Activated naive CD4-positive, alpha-beta T cell treated with anti-CD3 and anti-CD28 coated beads, Interleukin-2, amount 50 U/mL, for 24 hours (primary cell): ENCODE measurements around the gene PAMR1.

ENCODE experiments used
- H3K27ac Mint-ChIP-seq: one replicate; pipeline ENCODE4 v1.8.0; 2021; ENCODE audit warnings: mild to moderate bottlenecking, mixed read lengths
- H3K27me3 Mint-ChIP-seq: one replicate; pipeline ENCODE4 v1.8.0; 2021; ENCODE audit warnings: mixed read lengths
- H3K36me3 Mint-ChIP-seq: one replicate; pipeline ENCODE4 v1.8.0; 2021; ENCODE audit warnings: mixed read lengths
- H3K4me1 Mint-ChIP-seq: one replicate; pipeline ENCODE4 v1.8.0; 2021; ENCODE audit warnings: mixed read lengths
- H3K4me3 Mint-ChIP-seq: one replicate; pipeline ENCODE4 v1.8.0; 2021; ENCODE audit warnings: mild to moderate bottlenecking, mixed read lengths
- H3K9me3 Mint-ChIP-seq: one replicate; pipeline ENCODE4 v1.8.0; 2021; ENCODE audit warnings: mixed read lengths

PAMR1 gene, protein sequence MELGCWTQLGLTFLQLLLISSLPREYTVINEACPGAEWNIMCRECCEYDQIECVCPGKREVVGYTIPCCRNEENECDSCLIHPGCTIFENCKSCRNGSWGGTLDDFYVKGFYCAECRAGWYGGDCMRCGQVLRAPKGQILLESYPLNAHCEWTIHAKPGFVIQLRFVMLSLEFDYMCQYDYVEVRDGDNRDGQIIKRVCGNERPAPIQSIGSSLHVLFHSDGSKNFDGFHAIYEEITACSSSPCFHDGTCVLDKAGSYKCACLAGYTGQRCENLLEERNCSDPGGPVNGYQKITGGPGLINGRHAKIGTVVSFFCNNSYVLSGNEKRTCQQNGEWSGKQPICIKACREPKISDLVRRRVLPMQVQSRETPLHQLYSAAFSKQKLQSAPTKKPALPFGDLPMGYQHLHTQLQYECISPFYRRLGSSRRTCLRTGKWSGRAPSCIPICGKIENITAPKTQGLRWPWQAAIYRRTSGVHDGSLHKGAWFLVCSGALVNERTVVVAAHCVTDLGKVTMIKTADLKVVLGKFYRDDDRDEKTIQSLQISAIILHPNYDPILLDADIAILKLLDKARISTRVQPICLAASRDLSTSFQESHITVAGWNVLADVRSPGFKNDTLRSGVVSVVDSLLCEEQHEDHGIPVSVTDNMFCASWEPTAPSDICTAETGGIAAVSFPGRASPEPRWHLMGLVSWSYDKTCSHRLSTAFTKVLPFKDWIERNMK

DNA sequence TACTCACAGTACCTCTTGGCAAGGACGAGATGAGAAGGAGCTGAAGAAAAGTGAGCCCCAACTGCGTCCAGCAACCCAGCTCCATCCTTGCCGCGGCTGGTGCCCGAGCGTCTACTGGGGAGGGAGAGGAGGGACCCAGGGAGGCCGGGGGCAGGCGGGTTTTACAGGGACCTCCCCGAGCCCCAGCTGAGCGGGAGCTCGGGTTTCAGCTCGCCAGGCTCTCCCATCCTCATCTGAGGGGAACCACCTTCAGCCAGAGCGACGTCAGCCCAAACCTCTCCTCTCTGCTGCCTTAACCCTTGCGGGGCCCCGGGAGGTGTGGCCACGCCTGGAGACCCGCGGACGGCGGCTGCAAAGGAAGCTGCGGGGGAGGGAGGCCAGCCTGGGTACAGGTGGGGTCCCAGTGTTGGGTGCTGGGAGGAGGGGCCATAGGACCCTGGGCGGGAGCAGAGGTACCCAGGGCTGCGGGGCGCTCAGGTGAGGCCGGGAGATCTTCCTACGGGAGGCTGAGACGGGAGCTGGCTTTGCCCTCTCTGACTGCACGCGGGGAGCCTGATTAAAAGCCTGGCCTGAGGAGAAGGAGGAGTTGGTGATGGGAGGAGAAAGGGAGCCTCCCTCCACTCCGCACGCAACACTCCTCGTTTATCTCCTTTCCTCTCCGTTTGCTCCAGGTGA, at the start of gene PAMR1:
TSS of gene PAMR1 (minus strand) at position 116 of the 675 bp plus-strand sequence. CDS start at position 85, 31 bp downstream.
- no peaks in the 10 kb centered on the region for H3K36me3 Mint-ChIP-seq
- H3K27me3 Mint-ChIP-seq = peaks cover 47% of the 10 kb centered on the region
- no peak within 1 kb of the TSS for H3K4me3 Mint-ChIP-seq
- H3K27ac Mint-ChIP-seq = no peak within 1 kb of the TSS
- H3K4me1 Mint-ChIP-seq = no peaks in the 10 kb centered on the region
- no peaks in the 10 kb centered on the region for H3K9me3 Mint-ChIP-seq

DNA sequence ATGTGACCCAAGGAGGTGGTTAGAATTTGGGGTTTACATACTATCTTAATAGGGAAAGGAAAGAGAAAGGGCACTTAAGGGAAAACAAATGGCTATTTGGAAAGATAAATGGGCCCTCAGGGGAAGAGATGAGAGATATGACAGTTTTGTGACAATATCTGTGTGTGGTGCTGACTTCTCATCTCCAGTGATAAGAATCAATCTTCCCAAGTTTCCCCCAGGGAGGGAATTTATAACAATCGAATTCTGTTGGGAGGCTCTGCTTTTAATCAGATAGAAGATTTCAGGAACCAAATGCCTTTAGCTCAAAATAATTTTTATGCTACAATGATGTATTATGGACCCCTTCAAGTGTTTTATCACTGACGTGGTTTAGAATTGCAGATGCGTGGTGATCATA, 46.3 kb upstream of the PAMR1 start:
- Mint-ChIP-seq H3K4me3 (no peak overlapping the region), H3K27ac (no peak overlapping the region), H3K4me1 (no peaks in the 10 kb centered on the region), H3K27me3 (peaks cover 26% of the 10 kb centered on the region), H3K36me3 (no peaks in the 10 kb centered on the region), H3K9me3 (peaks cover 19% of the 10 kb centered on the region)

DNA sequence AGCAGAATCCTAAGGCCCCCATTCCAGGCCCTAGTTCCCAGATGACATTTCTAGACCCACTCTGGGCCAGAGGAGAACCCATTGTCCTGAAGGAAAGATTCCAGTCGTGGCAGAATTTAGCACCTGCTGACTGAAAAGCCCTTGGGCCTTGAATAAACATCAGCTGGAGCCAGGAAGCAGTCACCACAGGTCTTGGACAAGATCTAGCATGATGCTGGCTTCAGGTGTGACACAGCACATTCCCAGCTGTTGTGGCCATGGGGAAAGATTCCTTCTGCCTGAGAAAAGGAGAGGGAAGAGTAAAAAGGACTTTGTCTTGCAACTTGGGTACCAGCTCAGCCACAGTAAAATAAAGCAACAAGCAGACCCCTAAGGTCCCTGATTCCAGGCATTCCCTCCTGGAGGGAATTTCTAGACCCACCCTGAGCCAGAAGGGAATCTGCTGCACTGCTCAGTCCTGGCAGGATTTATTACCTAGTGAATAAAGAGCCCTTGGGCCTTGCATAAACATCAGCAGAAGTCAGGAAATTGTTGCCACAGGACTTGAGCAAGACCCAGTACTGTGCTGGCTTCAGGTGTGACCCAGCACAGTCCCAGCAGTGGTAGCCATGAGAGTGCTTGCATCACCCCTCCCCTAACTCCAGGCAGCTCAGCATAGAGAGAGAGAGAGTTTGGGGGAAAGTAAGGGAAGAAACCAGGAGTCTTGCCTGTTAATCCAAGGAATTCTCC, 42.5 kb upstream of the PAMR1 start:
- peaks cover 24% of the 10 kb centered on the region for H3K27me3 Mint-ChIP-seq
- peaks cover 19% of the 10 kb centered on the region for H3K9me3 Mint-ChIP-seq
- H3K4me3 Mint-ChIP-seq = no peak overlapping the region
- H3K4me1 Mint-ChIP-seq = no peaks in the 10 kb centered on the region
- H3K36me3 Mint-ChIP-seq = no peaks in the 10 kb centered on the region
- no peak overlapping the region for H3K27ac Mint-ChIP-seq

DNA sequence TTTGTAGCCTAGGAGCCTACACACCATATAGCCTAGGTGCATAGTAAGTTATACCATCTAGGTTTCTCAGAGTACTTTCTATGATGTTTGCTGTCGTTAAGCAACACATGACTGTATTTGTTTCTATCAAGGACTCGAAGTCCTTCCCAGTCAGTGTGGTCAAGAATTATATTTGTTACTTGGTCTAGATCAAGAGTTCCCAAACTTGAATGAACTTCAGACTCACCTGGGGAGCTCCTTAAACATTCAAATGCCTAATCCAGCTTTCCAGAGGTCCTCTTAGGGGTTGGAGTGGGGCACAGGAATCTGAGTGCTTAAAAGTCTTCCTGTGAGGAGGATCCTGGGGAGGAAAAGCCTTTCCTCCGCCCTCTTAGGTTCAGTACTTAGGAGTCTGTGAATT, 41.5 kb upstream of the PAMR1 start:
- Mint-ChIP-seq H3K4me3 (no peak overlapping the region), H3K27ac (no peak overlapping the region), H3K27me3 (peaks cover 21% of the 10 kb centered on the region), H3K9me3 (peaks cover 19% of the 10 kb centered on the region), H3K4me1 (no peaks in the 10 kb centered on the region), H3K36me3 (no peaks in the 10 kb centered on the region)

DNA sequence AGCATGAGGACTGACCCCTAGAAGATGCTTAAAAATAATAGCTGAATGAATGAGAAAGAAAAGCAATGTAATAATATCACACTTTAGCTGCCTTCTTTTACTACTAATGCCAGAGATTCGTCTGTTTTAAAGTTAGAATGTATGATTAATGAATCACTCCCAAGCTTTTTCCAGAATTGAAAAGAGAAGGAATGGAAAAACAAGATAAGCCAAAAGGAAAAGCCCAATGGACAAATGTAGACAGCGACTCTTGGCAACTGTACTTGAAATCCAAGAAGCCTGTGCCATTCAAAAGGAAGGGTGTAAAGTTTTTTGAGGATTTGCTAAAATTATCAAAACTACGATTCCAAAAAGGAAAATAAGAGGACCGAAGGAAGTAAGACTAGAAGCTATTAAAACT, 40.8 kb upstream of the PAMR1 start:
- H3K27me3 Mint-ChIP-seq = peaks cover 19% of the 10 kb centered on the region
- no peaks in the 10 kb centered on the region for H3K4me1 Mint-ChIP-seq
- no peaks in the 10 kb centered on the region for H3K36me3 Mint-ChIP-seq
- peaks cover 19% of the 10 kb centered on the region for H3K9me3 Mint-ChIP-seq
- no peak overlapping the region for H3K4me3 Mint-ChIP-seq
- no peak overlapping the region for H3K27ac Mint-ChIP-seq

DNA sequence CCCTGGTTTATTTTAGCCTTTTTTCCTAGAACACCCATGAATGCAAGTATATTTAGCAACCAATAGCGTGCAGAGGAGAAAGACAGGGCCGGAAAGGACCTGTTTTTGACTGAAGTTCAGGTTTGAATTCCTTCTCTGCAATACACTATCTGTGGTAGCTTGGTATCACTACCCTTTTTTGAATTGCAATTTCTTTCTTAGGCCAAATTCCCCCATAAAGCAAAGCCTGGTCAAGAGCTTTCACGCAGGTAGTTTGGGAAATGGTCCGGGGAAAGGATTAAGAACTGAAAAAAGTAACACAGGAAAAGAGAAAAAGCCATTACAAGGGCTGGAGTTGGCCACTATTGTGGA, 38.8 kb upstream of the PAMR1 start:
- no peak overlapping the region for H3K27ac Mint-ChIP-seq
- no peaks in the 10 kb centered on the region for H3K4me1 Mint-ChIP-seq
- no peak overlapping the region for H3K4me3 Mint-ChIP-seq
- no peaks in the 10 kb centered on the region for H3K36me3 Mint-ChIP-seq
- H3K9me3 Mint-ChIP-seq = peaks cover 8% of the 10 kb centered on the region
- peaks cover 24% of the 10 kb centered on the region for H3K27me3 Mint-ChIP-seq

DNA sequence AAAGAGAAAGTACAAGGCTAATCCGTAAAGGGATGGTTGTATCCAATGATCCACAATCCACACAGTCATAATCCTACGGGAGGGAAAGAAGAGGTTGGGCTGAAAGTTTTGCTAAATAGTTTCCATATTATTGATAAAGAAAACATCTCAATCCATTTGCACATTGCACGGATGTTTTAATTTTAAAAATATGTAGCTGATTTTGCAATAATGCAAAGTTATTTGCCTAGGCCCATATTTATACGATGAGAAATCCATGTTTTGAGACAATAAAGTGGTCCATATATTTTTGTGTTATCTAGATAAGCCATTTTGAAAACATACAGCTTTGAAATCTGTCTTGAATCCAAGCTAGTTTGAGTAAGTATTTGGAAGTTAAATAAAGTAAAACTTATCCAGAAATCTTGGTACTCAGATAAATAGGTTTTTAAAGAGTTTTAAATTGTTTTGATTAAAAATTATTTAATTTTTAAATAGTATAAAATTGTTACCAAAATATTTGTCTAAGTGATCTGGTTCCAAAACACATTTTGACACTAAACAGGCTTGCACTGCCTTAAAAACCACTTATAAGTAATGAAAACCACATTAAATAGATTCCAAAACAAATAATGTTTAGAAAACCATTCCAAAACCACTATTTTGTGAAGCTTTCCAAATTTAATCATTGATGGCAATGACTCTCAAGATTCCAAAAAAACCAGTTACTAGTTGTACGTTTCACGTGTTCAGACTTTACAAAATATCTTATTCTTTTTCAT, 38.2 kb upstream of the PAMR1 start:
- no peaks in the 10 kb centered on the region for H3K36me3 Mint-ChIP-seq
- no peak overlapping the region for H3K27ac Mint-ChIP-seq
- no peaks in the 10 kb centered on the region for H3K4me1 Mint-ChIP-seq
- H3K27me3 Mint-ChIP-seq = peaks cover 23% of the 10 kb centered on the region
- H3K9me3 Mint-ChIP-seq = peaks cover 3% of the 10 kb centered on the region
- H3K4me3 Mint-ChIP-seq = no peak overlapping the region

DNA sequence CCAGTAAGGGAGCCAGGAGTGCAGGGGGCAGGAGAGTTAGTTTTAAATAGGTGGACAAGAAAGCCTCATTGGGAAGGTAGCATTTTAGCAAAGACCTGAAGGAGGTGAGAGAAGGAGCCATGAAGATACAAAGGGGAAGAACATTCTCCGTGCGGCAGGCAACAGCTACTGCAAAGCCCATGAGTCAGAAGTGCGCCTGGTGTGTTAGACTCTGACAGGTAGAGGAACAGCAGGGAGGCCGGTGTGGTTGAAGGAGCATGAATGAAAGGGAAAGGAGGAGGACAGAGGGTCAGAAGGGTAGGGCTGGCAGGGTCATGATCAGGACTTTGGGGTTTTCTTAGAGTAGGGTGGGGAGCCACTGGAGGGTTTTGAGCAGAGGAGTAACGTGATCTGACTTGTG, 34.5 kb upstream of the PAMR1 start:
- H3K4me1 Mint-ChIP-seq = no peaks in the 10 kb centered on the region
- peaks cover 18% of the 10 kb centered on the region for H3K27me3 Mint-ChIP-seq
- H3K27ac Mint-ChIP-seq = no peak overlapping the region
- H3K4me3 Mint-ChIP-seq = no peak overlapping the region
- H3K36me3 Mint-ChIP-seq = no peaks in the 10 kb centered on the region
- no peaks in the 10 kb centered on the region for H3K9me3 Mint-ChIP-seq

DNA sequence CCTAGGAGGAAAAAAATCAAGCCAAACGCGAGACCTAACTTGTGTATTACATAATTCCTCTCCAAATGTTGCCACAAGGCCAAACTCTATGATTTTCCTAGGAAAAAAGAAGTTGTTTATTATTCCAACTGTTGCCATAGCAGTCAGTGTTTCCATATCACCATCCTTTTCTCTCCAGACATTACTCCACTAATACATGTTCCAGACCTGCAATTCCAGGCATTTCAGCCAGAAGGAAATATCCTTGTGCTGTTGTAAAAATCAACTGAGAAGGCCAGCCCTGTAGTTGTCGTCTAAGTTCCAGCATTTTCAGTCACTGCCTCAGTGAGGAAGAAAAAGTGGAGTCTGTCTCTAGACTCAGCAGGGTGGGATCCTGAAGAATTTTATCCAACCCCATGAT, 33.1 kb upstream of the PAMR1 start:
- Mint-ChIP-seq H3K27ac (no peak overlapping the region), H3K9me3 (no peaks in the 10 kb centered on the region), H3K4me3 (no peak overlapping the region), H3K4me1 (no peaks in the 10 kb centered on the region), H3K36me3 (no peaks in the 10 kb centered on the region), H3K27me3 (peaks cover 18% of the 10 kb centered on the region)

DNA sequence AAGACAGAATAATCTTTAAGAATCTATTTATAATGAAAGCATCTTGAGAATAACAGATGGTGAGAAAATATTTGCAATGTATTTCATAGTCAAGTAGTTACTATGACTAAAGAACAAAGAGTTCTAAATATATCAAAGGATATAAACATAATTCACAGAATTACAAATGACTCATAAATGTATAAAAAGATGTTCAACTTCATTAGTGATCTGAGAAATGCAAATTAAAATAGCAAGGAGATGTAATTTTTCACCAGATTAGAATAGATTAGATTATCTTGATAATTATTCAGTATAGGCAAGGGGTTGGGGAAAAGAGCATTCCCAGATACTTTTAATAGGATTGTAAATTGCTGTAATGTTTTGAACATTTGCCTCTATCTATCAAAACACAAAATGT, 30.1 kb upstream of the PAMR1 start:
- Mint-ChIP-seq H3K36me3 (no peaks in the 10 kb centered on the region), H3K9me3 (no peaks in the 10 kb centered on the region), H3K27me3 (peaks cover 17% of the 10 kb centered on the region), H3K4me1 (no peaks in the 10 kb centered on the region), H3K4me3 (no peak overlapping the region), H3K27ac (no peak overlapping the region)

DNA sequence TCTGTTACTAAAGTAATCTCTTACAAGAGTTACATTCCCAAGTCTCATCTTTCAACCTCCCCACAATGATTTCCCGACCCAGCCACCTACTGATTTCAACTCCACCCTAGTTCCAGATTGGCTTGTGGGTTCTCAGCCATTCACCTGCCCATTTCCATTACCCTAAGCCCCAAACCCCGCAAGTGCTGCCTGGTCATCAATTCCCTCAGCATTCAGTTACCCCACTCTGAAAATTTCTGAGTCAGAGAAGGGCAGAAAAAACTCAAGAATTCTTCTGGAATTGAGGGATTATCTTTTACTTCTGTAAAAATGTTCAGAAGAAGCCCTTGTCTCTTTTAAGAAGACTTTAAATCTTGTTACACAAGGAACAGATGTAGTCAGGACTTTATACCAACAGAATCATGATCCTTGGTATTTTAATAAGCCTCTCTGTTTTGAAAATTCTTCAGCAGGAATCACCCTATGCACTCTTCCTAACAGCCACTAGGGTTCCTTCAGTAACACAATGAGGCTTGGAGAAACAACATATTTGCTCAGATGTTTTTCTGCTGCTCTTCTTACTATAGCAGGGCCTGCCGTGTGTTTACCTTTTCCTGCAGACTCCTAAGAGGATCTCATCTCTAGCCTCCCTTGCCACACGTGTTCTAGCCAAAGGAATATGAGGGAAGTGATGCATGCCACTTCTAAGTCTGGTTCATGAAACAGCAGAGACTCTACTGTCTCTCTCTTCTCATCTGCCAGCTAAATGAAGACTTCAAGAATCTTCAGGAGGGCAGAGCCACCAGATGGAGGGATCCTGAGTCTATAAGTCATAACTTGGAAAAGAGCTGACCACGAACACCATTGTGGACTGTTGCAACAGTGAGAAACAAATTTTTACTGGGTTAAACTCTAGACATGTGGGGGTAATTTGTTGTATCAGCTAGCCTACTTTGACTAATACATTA, 29.3 kb upstream of the PAMR1 start:
- Mint-ChIP-seq H3K4me1 (no peaks in the 10 kb centered on the region), H3K9me3 (no peaks in the 10 kb centered on the region), H3K36me3 (no peaks in the 10 kb centered on the region), H3K27ac (no peak overlapping the region), H3K27me3 (peaks cover 10% of the 10 kb centered on the region), H3K4me3 (no peak overlapping the region)

DNA sequence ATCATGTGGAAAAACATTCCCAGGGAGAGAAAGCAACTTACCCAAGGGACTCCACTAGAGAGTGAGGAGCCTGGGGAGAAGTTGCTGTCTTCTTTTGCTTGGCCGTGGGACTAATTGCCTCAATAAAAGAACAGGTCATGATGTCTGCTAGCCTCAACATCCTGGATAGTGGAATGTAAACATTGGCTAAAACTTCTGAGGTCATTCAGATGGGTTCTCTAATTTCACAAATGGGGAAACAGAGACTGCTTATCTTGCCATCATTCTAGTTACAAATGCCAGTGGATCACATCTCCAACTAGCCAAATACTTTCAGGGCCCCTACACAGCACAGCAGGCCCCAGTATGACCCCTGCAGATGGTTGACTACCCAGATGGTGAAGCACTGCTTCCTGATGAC, 28.4 kb upstream of the PAMR1 start:
- Mint-ChIP-seq H3K27ac (no peak overlapping the region), H3K4me3 (no peak overlapping the region), H3K36me3 (no peaks in the 10 kb centered on the region), H3K27me3 (peaks cover 10% of the 10 kb centered on the region), H3K4me1 (no peaks in the 10 kb centered on the region), H3K9me3 (no peaks in the 10 kb centered on the region)

DNA sequence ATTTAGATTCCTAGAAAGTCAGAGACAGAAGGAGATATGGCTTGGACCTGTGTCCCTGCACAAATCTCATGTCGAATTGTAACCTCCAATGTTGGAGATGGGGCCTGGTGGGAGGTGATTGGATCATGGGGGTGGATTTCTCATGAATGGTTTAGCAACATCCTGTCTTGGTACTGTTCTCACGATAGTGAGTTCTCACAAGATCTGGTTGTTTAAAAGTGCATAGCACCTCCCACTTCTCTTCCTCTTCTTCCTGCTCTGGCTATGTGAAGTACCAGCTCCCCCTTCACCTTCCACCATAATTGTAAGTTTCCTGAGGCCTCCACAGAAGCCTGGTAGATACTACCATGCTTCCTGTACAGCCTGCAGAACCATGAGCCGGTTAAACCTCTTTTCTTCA, 27.6 kb upstream of the PAMR1 start:
- no peaks in the 10 kb centered on the region for H3K9me3 Mint-ChIP-seq

DNA sequence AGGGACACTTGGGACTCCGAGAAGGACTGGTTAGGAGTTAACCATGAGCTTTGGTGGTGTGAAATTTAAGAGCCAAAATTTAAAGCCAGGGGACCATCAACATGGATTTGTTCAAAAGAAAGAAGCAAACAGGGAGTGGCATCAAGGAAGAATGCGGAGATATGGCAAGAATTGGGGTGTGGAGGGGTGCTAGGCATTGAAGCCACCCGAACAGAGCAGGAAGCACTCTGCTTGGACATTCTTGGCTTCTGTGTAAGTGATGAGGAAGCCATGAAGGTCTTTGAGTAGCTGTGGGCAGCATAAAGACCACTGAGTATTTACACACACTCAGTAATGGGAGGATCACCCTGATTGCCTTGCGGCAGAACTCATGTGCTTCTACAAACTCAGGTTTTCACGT, 27.2 kb upstream of the PAMR1 start:
- Mint-ChIP-seq H3K27me3 (peaks cover 12% of the 10 kb centered on the region), H3K4me1 (no peaks in the 10 kb centered on the region)

More for the DNA sequence above, 27.6 kb upstream of the PAMR1 start:
- no peak overlapping the region for H3K4me3 Mint-ChIP-seq
- H3K27me3 Mint-ChIP-seq = peaks cover 12% of the 10 kb centered on the region
- H3K27ac Mint-ChIP-seq = no peak overlapping the region
- no peaks in the 10 kb centered on the region for H3K4me1 Mint-ChIP-seq
- no peaks in the 10 kb centered on the region for H3K36me3 Mint-ChIP-seq

More for the DNA sequence above, 27.2 kb upstream of the PAMR1 start:
- H3K4me3 Mint-ChIP-seq = no peak overlapping the region
- H3K9me3 Mint-ChIP-seq = no peaks in the 10 kb centered on the region
- H3K27ac Mint-ChIP-seq = no peak overlapping the region
- H3K36me3 Mint-ChIP-seq = no peaks in the 10 kb centered on the region
